ENCODE data around the gene KMT2B.
"Not testable (repeated sequence)": the region's sequence is repeated elsewhere in the genome, so short reads cannot be mapped to it uniquely, and the experiment has no call there.

Gene KMT2B, protein sequence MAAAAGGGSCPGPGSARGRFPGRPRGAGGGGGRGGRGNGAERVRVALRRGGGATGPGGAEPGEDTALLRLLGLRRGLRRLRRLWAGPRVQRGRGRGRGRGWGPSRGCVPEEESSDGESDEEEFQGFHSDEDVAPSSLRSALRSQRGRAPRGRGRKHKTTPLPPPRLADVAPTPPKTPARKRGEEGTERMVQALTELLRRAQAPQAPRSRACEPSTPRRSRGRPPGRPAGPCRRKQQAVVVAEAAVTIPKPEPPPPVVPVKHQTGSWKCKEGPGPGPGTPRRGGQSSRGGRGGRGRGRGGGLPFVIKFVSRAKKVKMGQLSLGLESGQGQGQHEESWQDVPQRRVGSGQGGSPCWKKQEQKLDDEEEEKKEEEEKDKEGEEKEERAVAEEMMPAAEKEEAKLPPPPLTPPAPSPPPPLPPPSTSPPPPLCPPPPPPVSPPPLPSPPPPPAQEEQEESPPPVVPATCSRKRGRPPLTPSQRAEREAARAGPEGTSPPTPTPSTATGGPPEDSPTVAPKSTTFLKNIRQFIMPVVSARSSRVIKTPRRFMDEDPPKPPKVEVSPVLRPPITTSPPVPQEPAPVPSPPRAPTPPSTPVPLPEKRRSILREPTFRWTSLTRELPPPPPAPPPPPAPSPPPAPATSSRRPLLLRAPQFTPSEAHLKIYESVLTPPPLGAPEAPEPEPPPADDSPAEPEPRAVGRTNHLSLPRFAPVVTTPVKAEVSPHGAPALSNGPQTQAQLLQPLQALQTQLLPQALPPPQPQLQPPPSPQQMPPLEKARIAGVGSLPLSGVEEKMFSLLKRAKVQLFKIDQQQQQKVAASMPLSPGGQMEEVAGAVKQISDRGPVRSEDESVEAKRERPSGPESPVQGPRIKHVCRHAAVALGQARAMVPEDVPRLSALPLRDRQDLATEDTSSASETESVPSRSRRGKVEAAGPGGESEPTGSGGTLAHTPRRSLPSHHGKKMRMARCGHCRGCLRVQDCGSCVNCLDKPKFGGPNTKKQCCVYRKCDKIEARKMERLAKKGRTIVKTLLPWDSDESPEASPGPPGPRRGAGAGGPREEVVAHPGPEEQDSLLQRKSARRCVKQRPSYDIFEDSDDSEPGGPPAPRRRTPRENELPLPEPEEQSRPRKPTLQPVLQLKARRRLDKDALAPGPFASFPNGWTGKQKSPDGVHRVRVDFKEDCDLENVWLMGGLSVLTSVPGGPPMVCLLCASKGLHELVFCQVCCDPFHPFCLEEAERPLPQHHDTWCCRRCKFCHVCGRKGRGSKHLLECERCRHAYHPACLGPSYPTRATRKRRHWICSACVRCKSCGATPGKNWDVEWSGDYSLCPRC (N-terminal part only)

DNA sequence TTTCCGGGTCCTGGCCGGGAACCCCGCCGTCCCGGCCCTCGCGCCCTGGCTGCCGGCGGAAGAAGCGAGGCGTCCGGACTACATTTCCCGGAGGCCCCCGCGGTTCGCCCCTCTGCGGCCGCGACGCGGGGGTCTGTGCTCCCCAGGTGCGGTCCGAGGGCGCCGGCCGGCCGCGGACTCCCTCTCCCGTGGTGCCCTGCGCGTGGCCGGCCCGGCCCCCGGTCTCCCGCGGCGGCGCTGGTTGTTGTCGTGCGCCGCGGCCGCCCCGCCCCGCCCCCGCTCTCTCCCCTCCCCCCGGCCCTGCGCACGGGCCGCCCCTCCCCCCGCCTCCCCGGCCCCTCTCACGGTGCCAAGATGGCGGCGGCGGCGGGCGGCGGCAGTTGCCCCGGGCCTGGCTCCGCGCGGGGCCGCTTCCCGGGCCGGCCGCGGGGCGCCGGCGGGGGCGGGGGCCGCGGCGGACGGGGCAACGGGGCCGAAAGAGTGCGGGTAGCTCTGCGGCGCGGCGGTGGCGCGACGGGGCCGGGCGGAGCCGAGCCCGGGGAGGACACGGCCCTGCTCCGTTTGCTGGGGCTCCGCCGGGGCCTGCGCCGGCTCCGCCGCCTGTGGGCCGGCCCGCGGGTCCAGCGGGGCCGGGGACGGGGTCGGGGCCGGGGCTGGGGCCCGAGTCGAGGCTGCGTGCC is at the start of gene KMT2B:
Gene KMT2B (plus strand): TSS at position 339 of the 680 bp plus-strand sequence. CDS start 16 bp downstream, at position 355.
- DNase-seq = peak in 1 of 2 experiments; percentile 85

DNA sequence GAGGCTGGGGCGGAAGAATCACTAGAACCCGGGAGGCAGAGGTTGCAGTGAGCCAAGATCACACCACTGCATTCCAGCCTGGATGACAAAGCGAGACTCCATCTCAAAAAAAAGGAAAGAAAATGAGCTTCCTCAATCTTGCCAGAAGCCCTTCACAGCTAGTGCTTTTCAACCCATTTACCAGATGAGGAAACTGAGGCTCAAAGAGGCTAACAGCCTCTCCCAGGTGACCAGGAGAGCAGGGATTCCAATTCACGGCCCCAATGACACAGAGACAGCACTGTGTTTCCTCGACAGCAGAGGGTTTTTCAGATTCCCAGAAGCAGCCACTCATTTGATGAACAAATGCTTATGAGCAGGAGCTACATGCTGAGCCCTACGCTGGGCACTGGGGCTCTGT is 48.2 kb upstream of the KMT2B start:
- no peak for DNase-seq

DNA sequence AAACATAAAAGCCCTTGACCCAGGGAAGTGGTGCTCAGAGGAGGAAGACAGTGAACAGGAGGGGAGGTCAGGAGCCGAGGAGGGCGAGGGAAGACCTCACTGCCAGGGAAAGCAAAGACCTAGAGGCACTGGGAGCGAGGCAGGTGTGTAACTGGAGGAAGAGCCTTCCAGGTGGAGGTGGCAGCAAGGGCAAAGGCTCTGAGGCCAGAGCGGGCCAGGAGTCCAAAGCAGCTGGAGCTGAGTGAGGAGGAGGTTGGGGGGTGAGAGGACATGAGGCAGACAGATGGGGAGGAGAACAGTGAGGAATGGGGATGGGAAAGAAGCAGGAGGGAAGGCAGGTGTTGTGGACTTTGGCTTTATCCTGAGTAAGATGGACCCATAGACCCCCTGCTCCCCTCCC is 47.8 kb upstream of the KMT2B start:
- DNase-seq = no peak

DNA sequence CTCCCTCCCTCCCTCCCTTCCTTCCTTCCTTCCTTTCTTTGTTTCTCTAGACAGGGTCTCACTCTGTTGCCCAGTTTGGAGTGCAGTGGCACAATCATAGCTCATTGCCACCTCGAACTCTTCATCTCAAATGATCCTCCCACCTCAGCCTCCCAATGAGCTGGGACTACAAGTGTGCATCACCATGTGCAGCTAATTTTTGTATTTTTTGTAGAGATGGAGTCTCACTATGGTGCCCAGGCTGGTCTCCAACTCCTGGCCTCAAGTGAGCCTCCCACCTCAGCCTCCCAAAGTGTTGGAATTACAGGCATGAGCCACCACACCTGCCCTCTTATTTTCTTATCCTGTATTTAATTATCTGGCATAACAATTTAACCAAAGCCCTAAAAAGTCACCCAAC is 47.1 kb upstream of the KMT2B start:
- DNase-seq = no peak

DNA sequence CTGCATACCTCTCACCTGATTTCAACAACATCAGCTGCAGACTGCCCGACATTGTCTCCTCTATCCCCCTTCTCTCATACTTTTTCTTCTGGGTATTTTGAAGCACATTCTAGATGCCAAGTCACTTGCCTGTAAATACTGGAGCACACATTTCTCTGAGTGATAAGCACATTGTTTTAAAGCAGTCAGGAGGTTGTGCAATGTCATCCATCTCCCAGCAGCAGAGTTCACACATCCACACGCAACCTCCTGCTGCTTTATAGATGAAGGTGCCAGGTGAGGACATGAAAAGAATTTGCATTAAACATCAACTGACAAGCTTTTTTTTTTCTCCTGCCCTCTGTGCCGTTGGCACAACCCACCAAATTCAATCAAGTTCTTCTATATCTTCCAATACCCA is 46.0 kb upstream of the KMT2B start:
- no peak for DNase-seq

DNA sequence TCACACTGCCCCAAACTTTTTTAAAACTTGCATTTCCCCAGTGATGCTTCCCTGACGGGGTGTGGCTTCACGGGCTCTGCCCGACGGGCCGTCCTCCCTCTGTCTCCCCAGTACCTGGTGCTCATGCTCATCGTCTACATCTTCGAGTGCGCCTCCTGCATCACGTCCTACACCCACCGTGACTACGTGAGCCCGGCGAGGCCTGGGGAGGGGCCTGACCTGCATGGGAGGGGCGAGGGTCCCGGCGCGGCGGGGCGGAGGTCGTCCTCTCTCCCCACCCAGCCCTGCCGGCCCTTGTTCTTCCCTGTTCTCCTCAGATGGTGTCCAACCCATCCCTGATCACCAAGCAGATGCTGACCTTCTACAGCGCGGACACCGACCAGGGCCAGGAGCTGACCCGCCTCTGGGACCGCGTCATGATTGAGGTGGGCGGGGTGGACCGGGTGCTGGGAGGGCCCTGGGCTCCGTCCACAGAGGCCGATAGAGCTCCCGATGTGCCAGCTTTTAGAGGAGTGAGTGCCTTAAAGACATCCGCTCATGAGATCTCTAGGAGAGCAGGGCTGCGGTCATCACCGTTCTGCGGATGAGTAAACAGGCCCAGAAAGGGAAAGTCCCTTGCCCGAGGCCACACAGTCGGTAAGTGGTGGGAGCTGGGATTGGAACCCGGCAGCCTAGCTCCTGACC is 44.5 kb upstream of the KMT2B start:
- peak; percentile 43 to 69 for DNase-seq

DNA sequence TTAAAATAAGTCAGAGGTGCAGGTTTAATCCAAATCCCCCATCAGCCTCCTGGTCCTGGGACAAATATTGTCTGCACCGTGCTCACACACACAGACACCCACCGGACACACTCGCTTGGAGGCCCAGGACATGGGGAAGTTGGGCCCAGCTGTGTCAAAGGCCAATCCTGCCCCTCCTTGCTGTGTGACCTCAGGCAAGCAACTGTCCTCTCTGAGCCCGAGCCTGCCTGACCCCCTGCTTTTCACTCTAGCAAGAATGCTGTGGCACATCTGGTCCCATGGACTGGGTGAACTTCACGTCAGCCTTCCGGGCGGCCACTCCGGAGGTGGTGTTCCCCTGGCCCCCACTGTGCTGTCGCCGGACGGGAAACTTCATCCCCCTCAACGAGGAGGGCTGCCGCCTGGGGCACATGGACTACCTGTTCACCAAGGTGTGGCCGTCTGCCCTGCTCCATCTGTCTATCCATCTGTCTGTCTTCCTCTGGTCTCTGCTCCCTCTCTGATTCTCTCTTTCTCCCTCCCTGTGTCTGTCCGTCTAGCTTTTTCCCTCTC is 42.1 kb upstream of the KMT2B start:
- no peak for DNase-seq

DNA sequence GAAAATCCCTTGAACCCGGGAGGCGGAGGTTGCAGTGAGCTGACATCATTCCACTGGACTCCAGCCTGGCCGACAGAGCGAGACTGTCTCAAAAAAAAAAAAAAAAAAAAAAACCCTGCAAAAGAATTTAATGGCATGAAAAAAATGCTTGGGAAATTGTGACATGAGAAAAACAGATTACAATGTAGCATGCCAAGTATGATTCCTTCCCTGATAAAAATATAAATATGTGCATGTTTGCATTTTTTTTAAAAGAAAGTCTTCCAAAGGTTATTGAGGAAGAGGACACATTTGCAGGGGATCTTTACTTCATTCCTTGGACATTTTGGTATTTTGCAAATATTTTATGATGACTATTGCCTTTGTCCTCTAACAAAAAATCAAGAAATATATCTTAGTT is 28.0 kb upstream of the KMT2B start:
- DNase-seq = no peak

DNA sequence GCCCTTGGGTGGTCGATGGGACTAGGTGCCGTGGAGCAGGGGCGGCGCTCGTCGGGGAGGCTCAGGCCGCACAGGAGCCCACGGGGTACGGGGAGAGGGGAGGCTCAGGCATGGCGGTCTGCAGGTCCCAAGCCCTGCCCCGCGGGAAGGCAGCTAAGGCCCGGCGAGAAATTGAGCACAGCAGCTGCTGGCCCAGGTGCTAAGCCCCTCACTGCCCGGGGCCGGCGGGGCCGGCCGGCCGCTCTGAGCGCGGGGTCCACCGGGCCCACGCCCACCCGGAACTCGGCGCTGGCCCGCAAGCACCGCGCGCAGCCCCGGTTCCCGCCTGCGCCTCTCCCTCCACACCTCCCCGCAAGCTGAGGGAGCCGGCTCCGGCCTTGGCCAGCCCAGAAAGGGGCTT is 26.7 kb upstream of the KMT2B start:
- DNase-seq = not testable (repeated sequence)

DNA sequence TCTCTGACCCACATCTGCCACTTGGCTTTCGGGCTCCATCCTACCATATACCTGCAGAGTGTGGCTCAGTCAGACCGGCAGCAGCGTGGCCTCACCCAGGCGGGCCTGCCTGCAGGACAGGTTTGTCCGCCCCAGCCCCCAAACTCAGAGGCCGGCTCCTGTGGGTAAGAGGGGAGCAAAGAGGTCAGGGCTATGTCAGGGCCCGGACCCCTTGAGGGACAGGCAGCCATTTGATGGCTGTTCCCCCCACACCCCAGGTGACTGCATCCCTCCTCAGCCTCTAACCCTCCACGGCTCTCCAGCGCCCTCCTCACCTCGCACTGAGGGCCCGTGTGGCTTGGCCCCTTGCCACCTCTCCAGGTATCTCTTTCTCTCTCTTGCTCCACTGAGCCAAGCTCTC is 25.8 kb upstream of the KMT2B start:
- DNase-seq = no peak

DNA sequence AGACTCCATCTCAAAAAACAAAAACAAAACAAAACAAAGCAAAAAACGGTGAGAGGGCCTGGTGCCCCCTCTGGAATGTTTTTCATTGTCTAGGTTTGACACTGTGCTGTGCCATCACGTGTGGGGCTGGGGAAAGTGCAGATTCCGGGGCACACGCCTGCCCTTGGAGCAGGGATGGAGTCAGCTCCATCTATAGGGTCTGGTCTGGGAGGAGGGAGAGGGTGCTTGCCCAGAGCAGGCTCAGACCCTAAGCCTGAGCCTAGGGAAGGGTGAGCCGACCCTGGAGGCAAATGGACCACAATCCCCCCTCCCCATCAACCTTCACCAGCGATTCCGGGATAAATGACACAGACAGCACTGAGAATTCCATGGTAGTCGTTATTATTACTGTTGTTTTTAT is 24.4 kb upstream of the KMT2B start:
- DNase-seq = no peak

DNA sequence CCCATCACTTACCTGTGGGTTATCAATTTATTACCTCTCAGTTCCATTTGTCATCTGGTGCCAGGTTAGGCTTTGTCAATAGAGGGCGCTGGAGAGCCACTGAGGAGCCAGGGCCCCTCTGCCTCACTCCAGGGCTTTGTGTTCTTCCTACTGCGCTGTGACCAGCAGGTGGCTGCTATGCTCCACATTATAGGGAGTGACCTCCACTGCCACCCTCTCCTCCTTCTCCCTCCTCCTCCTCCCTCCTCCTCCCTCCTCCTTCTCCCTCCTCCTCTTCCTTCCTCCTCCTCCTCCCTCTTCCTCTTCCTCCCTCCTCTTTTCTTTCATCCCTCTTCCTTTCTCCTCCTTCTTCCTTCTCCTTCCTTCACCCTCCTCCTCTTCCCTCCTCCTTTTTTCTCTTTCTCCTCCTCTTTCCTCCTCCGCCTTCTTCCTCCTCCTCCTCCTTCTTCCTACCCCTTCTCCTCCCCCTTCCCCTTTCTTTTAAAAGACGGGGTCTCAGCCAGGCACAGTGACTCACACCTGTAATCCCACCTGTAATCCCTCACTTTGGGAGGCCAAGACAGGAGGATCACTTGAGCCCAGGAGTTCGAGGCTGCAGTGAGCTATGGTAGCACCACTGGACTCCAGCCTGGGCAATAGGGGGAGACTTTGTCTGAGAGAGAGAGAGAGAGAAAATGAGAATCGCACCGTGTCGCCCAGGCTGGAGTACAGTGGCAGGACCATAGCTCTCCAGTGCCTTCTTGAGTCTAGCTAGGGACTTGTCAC is 23.8 kb upstream of the KMT2B start:
- peak; percentile 35 to 82 for DNase-seq

DNA sequence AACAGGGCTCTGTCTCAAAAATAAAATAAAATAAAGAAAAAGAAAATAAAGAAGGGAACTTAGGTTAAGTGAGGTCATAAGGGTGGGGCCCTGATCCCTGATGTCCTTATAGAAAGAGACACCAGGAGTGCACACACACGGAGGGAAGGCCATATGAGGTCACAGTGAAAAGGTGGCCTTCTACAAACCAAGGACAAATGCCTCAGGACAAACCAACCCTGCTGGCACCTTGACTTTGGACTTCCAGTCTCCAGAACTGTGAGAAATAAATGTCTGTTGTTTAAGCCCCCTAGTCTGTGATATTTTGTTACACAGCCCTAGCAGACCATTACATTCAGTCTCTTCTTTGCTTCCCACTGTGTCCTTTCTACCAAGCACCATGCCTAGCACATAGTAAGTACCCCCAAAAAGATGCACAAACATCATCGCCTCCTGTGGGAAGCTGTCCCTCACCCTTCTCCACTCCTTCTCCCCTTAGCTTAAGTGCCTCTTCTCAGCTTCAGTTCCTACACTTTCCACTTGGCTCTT is 21.8 kb upstream of the KMT2B start:
- no peak for DNase-seq

DNA sequence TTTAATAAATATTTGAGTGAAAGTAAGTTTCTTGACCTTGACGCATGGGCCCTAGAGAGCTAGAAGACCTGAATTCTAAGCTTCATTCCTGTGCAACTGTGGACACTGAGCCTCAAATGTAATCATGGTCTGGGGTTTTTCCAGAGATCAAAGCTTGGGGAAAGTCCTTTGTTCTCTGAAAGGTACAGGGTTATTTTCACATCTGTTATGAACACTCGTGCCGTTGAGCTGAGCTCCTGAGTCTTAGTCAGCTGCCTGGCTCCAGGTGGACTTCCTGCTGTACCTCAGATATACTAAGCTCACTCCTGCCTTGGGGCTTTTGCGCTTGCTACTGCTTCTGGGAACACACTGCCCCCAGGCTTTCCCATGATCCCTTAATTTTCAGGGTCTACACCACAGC is 21.0 kb upstream of the KMT2B start:
- no peak for DNase-seq

DNA sequence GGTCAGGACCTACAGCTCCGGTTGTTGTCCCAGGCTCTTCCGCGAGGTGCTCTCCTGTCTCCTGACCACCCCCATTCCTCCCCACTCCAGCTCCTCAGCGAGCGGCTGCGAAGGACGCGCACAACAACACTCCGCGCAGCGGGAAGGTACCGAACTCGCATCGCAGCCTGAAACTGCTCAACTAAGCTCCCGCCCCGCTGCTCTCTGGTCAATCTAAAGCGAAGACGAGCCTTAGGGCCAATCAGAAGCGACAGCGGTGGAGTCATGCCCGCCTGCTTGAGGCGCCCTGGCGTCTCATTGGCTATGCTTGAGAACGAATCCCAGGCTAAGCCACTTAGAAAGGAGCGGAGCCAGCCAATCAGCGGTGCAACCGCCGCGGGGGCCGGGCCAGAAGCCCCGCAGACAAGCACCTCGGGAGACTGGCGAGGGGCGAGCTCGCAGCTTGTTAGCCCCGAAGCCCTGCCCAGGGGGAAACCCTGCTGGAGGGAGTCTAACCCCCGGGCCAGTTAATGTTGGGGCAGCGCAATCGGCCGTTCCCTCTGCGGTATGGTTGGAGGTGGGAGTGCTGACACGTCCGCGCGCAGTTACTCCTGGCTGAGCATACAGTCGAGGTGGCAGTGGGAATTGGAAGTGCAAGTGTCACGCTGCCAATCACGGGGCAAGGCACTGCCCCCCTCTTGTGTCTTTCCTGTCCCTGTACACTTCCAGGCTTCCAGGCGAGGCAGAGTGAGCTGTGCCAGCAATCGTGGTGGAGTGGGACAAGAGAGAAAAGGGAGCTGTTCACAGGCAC is 15.4 kb upstream of the KMT2B start:
- peak; percentile 92 to 95 for DNase-seq

DNA sequence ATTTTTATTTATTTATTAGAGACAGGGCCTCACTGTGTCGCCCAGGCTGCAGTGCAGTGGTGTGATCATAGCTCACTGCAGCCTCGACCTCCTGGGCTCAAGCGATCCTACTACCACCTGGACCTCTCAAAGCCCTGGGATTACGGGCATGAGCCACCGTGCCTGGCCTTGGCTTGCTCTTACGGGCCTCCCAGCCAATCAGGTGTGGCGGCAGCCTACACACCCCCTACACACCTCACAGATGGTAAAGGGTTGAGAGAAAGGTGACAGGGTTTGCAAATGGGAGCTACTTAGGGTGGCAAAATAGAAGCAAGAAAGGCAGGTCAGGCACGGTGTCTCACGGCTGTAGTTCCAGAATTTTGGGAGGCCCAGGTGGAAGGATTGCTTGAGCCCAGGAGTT is 14.5 kb upstream of the KMT2B start:
- no peak for DNase-seq

DNA sequence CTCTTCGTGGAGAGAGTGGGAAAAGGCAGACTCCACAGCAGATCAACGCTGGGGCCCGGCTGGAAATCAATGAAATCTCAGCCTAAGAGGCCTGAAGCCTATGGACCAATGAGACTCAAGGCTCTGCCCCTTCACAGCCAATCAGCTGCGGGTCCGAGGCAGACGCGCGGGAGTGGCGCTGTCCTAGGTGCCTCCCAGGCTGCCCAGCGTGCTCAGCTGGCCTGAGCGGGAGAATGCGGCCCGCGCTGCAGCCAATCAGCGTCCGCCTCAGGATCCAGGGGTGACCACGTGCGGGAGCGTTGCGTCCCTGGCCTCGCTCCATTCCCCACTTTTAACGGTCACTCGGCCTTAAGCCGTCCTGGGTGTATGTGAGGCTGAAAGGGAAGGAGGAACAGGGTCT is 13.6 kb upstream of the KMT2B start, which contains the start of gene ZBTB32:
Gene ZBTB32 (plus strand): TSS at position 341 of the 400 bp plus-strand sequence. CDS start 10,069 bp downstream, outside the sequence.
- DNase-seq = no peak

DNA sequence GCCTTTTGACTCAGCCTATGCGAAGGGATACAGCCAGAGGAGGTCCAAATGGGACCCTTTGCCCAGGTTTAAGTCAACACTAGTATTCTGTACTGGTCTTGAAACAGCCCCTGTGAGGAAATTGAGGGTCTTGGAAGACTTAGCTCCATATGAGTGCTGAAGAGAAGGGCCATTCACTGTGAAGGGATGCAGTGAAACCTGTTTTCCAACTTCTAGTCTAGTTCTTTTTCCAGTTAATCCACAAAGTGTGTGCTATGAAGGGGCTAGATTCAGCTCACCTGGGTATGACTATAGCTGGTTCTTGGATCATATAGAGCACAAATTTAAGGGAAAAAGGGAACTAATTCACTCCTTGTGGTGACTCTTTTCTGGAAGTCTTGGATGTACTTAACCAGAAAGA is 9.4 kb upstream of the KMT2B start:
- DNase-seq = no peak

All from SW 1271 (cell line).